GM12891 (cell line): ENCODE data around the gene GFRA4.

ENCODE experiments used
- POLR2A ChIP-seq: IDR thresholded peaks from 2 replicates; pipeline ENCODE4 v1.6.1; 2011; ENCODE audit warnings: low read depth, low read length, control low read depth
- TAF1 ChIP-seq: IDR thresholded peaks from 2 replicates; pipeline ENCODE4 v1.6.1; 2011; ENCODE audit warnings: low read depth, low read length, control low read depth

DNA sequence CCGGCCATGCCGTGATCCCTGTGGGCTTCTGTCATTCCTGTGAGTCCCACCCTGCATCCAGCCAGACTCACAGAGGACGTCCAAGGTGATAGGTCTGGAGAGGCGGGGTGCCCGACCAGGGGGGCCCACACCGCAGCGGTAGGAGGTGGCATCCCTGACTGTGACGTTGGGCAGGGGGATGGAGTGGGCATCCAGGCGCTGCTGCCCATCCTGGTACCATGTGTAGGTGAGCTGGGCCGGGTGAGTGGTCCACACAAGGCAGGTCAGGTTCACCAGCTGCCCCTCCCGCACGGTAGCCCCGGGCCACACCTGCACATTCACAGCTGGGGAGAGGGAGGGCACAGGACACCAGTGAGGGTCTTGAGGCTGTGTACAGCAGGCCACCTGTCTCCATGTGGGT is 30.2 kb upstream of the GFRA4 start:
- TF ChIP-seq POLR2A, result no peak
- no peak for TF ChIP-seq TAF1
